Globus pallidus (tissue), 1 donor: ENCODE results near the gene CAPN2.

Experiments
- DNase-seq: peaks from one replicate; pipeline ENCODE4 v3.0.0-alpha.2; 2015; ENCODE audit warnings: low spot score

The CAPN2 gene

GRCh38 chr1:223712194-223712849, at the start of gene CAPN2:
Gene CAPN2 (plus strand): TSS chr1:223712539. CDS start chr1:223712641, 102 bp downstream.
- peak; percentile 79 for DNase-seq

GRCh38 chr1:223662943-223663342, 49.4 kb upstream of the CAPN2 start:
- no peak for DNase-seq

GRCh38 chr1:223664106-223664505, 48.2 kb upstream of the CAPN2 start:
- no peak for DNase-seq

GRCh38 chr1:223665592-223666312, 46.6 kb upstream of the CAPN2 start, which contains the start of gene CAPN8:
Gene CAPN8 (minus strand): TSS chr1:223665701. CDS start chr1:223665646, 55 bp downstream.
- DNase-seq: no peak

DNA sequence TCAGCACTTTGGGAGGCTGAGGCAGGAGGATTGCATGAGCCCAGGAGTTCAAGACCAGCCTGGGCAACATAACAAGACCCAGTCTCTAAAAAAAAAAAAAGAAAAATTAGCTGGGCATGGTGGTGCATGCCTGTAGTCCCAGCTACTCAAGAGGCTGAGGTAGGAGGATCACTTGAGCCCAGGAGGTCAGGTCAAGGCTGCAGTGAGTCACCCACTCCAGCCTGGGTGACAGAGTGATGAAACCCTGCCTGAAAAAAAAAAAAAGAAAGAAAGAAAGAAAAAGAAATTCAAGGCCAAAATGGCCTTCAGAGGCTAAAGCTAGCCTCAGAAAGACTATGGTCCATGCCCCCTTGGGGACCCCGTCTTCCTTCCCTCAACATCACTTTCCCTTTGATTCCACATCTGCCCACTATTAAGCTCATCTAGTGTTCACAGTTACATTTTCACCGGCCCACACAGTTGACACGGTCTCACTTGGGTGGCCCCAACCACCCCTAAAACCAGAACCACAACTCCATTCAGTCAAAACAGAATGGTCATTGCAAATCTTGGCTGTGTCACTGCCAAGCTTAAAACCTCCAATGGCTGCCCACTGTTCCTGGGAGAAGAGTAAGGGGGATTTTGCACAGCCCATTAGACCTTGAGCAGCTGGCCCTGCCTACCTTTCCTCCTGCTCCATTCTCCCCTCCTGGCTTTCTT, 44.7 kb upstream of the CAPN2 start:
- no peak for DNase-seq

DNA sequence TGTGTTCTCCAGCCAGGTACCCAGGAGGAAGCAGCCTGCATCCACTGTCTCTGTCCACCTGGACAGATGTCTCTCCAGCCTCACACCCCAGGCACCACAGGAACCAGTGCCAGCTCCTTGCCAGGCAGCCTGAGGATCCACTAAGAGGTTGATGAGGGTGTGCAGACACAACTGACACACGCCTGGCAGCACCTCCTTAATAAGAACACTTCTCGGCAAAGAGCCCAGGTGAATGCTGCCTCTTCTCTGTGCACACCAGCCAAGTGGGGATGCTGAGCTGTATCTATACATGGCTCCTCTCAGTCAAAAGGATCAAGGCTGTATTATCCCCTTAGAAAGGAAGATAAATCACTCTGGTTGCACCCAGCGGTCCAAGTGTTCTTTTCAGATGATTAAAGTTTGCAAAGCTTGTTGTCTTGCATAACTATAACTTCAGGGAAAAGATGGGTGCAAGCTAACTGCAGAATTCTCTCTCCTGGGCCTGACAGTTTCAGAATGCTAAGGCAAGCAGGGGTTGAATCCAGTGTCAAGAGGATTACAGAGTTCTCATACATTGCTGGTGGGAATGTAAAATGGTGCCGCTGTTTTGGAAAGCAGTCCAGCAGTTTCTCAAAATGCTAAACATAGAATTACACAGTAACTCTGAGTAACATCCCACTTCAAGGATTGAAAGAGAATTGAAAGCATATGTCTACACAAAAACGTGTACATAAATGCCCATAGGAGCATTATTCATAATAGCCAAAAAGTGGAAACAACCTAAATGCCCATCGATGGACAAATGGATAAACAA, 43.1 kb upstream of the CAPN2 start:
- DNase-seq: no peak

- DNase-seq: no peak
These were observed 41.7 kb upstream of the CAPN2 start for GRCh38 chr1:223670458-223671159.

GRCh38 chr1:223674119-223674890, 38.0 kb upstream of the CAPN2 start:
- no peak for DNase-seq

- DNase-seq: no peak
These were observed 33.5 kb upstream of the CAPN2 start for GRCh38 chr1:223678841-223679240.

- no peak for DNase-seq
These were observed 32.2 kb upstream of the CAPN2 start for GRCh38 chr1:223680188-223680587.

GRCh38 chr1:223682502-223682901, 29.8 kb upstream of the CAPN2 start:
- no peak for DNase-seq

GRCh38 chr1:223683586-223684487, 28.5 kb upstream of the CAPN2 start:
- DNase-seq: no peak

DNA sequence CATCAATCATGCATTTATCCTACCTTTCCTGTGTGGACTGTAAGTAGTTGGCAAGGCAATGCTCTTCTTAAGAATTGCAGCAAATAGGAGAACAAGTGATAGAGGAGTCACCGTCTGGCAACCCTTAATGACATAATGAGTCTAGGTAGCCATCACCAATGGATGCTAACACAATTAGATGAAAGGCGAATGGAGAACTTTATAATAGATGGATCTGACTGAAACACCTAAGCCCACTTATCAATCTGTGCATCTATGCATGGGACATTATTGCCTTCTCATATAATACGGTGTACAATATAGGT, 27.9 kb upstream of the CAPN2 start:
- no peak for DNase-seq

DNA sequence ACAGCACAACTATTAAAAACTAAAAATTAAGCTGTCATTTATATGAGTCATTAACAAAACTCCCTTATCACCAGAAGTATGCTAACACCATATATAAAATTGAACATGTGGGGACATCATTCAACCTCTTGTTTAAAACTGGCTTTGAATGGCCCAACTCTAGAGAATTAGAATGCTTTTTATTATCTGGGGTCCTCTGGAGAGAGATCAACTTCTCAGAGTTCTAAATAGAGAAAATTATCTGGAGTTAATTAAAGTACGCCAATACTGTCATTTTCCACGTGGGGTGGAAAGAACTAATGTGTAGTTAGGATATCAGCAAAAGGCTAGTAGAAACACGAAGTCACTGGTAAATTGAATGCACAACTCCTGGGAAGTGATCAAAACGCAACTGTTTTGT, 21.2 kb upstream of the CAPN2 start:
- no peak for DNase-seq

- no peak for DNase-seq
These were observed 17.3 kb upstream of the CAPN2 start for GRCh38 chr1:223695014-223695548.

- no peak for DNase-seq
These were observed 16.4 kb upstream of the CAPN2 start for GRCh38 chr1:223695941-223696340.

GRCh38 chr1:223700388-223700918, 11.9 kb upstream of the CAPN2 start:
- no peak for DNase-seq

- no peak for DNase-seq
These were observed 11.2 kb upstream of the CAPN2 start for GRCh38 chr1:223700942-223701637.
